ENCODE measurements around the gene SLC26A4. TPM values are rescaled to one million over a fixed set of nuclear protein-coding genes. Genes with fewer than 3 reads are reported as not detected.
"Not testable (repeated sequence)": the region's sequence is repeated elsewhere in the genome, so short reads cannot be mapped to it uniquely, and the experiment has no call there.

Gene SLC26A4
- 3.7 TPM for polyA plus RNA-seq (ENCODE audit: insufficient read length)
- long read RNA-seq, donor 1 = 0 reads
- long read RNA-seq, donor 2 = 0 reads
- long read RNA-seq, donor 3 = 0 reads
- long read RNA-seq, donor 4 = 0 reads
- long read RNA-seq, donor 5 = 0 reads
- long read RNA-seq, donor 6 = 0 reads
- long read RNA-seq, donor 7 = 0 reads
- long read RNA-seq, donor 8 = 0 reads

- no peak for DNase-seq
Measured at GRCh38 chr7:107660381-107661080, at the start of gene SLC26A4. Gene SLC26A4 (plus strand): TSS chr7:107660828. CDS start chr7:107661642, 814 bp downstream.

DNA sequence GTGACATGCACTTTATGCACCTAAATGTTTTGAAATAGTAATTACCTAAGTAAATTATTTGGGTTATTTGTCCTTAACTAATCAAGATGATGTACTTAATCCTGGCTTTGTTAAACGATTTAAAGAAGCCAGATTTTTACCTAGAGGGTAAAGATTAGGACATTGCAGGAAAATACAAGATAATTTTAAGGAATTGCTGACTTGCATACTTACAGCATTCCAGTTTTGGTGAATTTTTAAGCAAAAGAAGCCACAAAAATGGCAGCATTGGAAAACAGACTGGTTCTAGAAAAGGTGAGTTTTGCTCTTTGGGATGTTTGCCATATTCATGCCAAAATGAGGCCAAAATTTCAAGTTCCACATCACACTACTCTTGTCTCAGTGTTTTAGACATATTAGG lies 47.2 kb upstream of the SLC26A4 start:
- DNase-seq = no peak

DNA sequence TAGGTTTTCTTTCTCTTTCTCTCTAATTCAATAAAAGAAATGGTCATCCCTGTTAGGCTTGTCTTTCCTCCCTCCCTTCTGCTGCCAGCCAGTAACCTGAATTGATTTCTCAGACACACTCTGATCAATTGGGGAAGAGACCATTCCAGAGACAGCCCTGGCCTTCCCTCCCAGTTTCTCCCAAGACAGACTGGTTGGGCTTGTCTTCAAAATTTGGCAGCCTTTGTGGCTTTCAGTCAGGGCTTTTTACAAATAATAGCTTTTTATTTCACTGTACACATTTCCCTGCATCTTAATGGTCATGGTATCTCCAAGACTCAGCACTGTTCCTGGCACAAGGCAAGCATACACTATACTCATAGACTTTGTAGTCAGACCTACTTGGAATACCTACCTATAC lies 46.7 kb upstream of the SLC26A4 start:
- no peak for DNase-seq

DNA sequence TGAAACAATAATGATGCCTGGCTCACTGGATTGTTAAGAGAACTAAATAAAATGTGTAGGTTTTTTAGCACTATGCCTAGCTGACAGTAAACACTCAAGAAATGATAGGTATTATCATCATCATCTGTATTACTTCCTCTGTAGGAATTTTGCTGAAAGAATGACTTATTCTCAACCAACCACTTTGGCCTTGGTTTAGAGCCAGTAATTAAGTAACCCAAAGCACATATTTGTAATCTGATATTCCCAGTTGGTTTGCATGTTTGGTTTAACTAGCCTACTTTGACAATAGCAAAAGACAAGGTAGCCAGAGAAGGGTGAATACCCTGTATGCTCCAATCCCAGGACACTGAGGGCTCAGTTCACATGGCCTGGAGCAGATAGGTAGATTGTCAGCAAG lies 46.2 kb upstream of the SLC26A4 start:
- no peak for DNase-seq

DNA sequence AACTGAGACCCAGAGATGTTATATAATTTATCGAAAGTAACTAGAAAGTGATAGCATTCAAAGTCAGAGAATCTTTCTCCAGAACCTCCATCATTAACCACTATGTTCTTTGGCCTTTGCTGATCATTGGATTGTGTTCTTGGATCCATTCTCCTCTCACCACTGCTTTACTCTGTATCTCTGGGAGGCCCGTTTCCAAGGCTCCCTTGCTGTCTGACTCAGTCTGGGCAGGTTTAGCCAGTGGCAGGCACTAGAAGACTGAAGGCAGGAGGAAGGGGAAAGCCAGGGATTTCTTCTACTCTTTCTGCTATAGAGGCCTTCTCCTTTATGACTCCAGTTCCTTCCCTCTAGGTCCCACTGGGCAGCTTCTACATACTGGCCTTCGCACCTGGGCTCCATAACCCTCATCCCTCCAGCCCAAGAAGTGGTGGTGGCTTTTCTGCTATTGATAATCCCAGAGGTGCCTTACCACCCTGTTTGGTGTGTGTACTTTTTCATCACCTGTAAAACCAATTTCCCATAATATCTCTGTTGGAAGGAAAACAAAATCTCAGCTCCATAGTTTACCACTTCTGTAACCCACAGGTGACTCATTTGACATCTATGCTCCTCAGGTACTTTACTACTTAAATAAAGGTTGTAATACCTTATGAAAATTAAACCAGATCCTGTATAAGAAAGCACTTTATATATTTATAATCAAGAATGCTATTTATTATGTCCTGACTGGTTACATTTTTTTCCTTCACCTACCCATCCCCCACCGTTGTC lies 44.5 kb upstream of the SLC26A4 start:
- no peak for DNase-seq

DNA sequence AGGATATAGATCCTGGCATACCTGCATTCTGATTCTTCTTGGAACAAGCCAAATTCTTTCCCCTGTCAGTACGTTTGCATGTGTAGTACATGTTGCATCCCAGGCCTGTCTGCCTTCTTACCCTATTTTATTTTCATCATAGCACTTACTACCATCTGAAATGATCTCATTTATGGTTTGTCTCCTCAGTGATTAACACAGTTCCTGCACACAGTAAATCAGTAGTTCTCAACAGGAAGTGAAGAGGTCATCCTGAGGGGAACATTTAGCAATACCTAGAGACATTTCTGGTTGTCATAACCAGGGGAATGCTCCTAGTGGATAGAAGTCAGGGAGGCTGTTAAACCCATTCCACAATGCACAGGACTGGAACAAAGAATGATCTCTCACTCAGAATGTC lies 38.2 kb upstream of the SLC26A4 start:
- no peak for DNase-seq

DNA sequence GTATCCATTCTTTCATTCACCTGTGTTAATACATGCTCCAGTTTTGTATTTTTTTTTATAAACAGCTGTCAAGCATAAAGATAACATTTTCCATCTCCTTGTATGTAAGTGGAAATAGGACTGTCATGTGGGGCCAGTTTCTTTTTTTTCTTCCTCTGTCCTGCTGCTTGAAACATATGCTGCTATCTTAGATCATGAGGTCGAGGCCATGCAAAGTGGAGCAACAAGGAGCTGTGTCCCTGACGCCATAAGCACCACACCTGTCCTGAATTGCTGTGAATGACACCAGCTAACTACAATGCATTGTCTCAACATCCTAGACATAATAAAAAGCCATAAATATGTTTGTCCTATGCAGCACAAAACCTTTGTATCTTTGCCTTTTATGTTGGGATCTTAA lies 37.7 kb upstream of the SLC26A4 start:
- DNase-seq = no peak

DNA sequence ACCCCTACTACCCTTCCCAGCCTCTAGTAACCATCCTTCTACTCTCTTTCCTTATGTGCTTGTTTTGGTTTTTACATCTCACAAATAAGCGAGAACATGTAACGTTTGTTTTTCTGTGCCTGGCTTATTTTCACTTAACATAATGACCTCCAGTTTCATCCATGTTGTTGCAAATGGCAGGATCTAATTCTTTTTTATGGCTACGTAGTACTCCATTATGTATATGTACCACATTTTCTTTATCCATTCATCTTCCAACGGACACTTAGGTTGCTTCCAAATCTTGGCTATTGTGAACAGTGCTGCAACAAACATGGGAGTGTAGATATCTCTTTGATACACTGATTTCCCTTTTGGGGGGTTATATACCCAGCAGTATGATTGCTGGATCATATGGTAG lies 33.6 kb upstream of the SLC26A4 start:
- no peak for DNase-seq

DNA sequence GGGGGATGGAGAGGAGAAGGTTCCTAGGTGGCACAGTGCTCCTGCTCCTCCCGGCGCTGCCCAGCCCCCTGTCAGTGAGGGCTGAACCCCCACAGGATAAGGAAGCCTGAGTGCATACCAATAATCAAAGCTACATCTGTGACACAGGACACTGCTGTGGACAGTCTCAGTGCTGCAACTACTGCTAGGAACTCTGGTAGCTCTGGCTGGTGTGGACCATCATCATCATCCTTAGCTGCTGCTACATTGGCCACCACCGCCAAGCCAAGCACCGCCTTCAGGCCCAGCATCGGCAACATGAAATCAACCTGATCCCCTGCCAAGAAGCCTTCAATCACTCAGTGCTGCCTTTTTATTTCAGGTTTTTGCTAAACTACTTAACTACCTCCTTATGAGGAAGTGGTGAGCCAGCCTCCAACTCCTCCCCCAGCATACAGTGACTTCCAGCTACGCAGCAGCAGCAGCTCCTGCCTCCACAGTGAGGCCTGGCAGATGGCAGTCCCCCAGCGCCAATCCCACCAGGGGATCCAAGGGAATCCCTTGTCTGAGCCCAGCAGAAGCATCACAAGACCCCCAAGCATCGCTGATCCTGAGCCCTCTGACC lies 32.1 kb upstream of the SLC26A4 start:
- DNase-seq = no peak

- DNase-seq = no peak
Measured at GRCh38 chr7:107630342-107630741, 30.3 kb upstream of the SLC26A4 start.

GRCh38 chr7:107631588-107632491 lies 28.8 kb upstream of the SLC26A4 start:
- DNase-seq = no peak

DNA sequence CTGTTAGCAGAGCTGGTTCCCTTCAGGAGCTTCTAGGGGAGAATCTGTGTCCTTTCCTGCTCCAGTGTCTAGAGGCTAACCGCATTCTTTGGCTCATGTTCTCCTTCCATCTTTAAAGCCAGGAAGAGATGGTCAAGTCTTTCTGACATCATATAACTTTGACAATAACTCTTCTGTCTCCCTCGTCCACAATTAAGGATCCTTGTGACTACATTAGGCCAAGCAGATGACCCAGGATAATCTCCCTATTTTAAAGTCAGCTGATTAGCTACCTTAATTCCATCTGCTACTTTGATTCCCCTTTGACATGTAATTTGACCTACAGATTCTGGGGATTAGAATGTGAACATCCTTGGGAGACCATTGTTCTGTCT lies 28.1 kb upstream of the SLC26A4 start:
- DNase-seq = no peak

- DNase-seq = no peak
Measured at GRCh38 chr7:107638594-107638993, 22.0 kb upstream of the SLC26A4 start.

GRCh38 chr7:107639070-107639469 lies 21.6 kb upstream of the SLC26A4 start:
- DNase-seq = not testable (repeated sequence)

DNA sequence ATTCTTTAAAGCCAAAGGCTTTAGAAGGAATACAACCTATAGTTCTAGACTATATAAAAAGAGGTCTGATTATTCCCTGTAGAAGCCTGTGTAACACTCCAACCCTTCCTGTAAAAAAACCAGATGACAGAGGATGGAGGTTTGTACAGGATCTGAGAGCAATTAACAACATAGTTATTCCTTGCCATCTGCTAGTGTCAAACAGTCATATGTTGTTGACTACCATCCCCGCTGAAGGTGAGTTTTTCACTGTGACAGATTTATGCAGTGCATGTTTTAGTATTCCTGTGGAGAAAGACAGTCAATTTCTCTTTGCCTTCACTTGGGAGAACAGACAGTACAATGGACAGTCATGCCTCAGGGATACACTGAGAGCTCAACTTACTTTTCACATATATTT lies 19.0 kb upstream of the SLC26A4 start:
- no peak for DNase-seq

GRCh38 chr7:107642501-107642900 lies 18.1 kb upstream of the SLC26A4 start:
- DNase-seq = no peak

DNA sequence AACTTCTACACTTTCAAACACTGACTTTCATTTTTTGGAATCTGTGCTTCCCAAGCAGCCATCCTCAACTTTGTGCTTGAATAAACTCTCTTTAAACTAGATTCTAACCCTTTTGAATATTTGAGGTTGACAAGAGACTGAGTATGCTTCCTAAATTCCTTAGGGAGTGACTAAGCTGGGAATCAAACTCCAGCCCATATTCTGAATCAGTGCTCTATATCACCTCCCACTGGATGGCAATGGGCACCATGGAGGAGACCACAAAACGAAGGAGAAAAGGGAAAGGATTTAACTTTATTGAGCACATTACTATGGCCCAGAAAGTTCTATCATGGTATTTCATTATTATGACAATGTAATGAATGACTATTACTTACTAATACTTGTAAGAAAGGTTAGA lies 17.2 kb upstream of the SLC26A4 start:
- DNase-seq = no peak

DNA sequence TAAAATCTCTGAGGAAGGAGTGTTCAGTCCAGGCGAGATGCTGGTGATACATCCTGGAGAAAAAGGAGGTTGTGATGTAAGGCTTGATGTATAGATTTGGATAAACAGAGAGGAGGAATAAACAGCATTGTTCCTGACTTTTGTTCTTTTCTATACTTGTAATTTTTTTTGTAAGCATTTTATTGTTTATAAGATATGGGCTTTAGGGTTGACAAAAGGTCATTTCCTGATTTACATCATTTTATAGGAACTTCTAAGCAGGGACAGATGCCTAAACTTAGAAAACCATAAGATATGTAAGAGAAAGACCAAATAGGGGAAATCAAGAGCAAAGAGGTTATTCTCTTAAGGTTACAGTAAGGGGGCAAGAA lies 16.7 kb upstream of the SLC26A4 start:
- no peak for DNase-seq

DNA sequence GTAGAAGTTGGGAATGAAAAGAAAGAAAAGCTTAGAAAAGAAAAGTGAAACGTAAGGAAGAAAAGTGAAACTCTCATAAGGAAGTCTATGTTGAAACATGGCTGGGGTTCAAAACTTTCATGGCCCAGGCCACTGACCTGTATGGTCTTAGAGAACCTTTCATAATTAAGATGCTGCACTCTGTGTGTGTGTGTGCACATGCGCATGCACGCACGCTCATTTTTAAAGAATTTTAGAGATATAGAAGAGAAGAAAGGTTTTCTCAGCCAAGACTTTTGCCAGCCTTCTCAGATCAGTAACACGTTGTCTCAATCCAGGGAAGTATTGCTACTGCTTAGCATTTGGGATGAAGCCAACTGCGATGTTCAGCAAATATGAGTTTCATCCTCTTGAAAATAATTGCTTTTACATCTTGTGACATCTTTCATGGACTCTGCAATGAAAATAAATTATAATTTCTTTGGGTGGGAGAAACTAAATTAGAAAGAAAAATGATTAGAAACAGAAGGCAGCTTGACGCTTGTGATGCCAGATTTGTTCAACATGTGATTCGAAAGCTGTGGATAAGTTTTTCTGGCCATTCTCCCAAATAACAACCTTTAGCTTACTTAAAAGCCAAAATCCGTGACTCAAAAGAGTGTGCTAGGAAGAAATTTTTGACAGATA lies 16.2 kb upstream of the SLC26A4 start:
- DNase-seq = no peak

DNA sequence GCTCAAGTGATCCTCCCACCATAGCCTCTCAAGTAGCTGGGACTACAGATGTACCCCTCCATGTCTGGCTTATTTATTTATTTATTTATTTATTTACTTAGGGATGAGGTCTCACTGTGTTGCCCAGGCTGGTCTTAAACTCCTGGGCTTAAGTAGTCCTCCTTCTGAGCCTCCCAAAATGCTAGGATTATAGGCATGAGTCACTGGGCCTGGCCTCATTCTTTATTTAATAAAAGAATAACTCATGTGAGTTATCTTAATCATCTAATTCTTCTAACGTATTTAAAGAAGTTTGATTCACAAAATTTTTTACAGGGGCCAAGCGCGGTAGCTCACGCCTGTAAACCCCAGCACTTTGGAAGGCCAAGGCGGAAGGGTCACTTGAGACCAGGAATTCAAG lies 8.0 kb upstream of the SLC26A4 start:
- no peak for DNase-seq

- no peak for DNase-seq
Measured at GRCh38 chr7:107658467-107658866, 2.2 kb upstream of the SLC26A4 start.

DNA sequence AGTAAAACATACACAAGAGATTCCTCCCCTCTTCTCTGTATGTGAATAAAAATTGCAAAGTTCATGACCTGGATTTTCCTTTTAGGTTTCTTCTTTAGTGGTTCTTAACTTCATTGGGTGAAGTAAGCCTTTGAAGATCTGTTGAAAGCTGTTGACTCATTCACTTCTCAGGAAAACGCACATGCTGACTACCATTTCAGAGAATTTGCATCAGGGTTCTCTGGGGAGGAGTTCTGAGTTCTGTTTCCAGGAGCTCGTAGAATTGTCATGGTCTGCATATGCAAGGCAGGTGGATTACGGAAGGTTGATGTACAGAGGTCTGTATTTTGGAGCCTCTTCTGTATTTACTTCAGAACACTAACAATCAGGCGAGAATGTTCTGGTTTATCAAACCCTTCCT lies 962 bp upstream of the SLC26A4 start:
- no peak for DNase-seq

Measured in left kidney (tissue), 8 donors.